ENCODE results near the gene TM9SF1. TPM values are rescaled to one million over a fixed set of nuclear protein-coding genes. Genes with fewer than 3 reads are reported as not detected.
A peak's percentile ranks its signal among the peaks of the same experiment; 100 is the strongest.

The TM9SF1 gene
- total and polyA plus RNA-seq, 10 of the 15 experiments (the other 5 are each of a cell fraction or from before 2014, with no cell fraction given) = 7.2 to 39.2 (median 17.6) TPM

DNA sequence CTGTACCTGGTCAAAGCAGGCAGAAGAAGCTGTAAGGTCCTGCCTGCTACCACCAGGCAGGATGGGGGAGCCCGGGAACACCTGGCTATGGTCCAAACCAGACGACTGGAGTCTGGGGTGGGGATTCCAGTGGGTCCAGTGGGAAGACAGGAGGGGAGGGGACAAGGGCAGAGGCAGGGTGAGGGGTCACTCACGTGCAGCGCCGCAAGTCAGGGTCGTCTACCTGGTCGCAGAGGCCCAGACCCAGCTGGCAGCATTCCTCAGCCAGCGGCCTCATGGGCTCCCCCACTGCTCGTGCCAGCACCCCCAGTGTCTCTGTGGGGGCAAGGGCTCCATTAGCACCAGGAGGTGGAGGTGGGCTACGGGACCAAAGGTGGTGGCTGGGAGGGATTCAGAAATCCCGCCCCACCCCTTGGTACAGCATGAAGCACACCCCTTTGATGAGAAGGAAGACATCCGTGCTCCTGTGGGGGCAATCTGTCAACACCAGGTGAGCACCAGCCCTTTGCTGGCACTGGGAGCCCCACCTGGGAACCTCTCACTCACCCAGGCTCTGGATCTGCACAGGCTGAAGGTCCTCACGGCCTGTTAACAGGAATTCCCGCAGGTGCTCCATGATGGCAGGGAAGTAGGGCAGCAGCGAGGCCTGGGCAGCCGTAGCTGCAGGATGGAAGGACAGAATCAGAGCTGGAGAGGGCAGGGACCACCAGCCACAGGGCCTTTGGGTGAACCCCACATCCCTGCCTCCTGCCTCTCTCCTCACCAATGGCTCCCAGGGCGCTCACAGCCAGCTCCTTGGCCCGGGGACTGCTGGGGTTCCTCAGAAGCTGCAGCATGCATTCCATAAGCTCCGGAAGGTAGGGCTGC is 10.9 kb downstream of the TM9SF1 start (continued):
- TF ChIP-seq NR2C2 (IDR thresholded peaks at IDR 0.05; ENCODE audit: borderline replicate concordance, control insufficient read depth, insufficient read length, low read depth) (no peak), MTA3 (IDR thresholded peaks at IDR 0.05; ENCODE audit: borderline replicate concordance, low read length) (no peak), YY1 (IDR thresholded peaks at IDR 0.05; ENCODE audit: low read depth, low read length) (no peak), SMAD5 (IDR thresholded peaks at IDR 0.05; ENCODE audit: low read depth) (no peak), CREB1 (IDR thresholded peaks at IDR 0.05; ENCODE audit: low read depth) (no peak)

DNA sequence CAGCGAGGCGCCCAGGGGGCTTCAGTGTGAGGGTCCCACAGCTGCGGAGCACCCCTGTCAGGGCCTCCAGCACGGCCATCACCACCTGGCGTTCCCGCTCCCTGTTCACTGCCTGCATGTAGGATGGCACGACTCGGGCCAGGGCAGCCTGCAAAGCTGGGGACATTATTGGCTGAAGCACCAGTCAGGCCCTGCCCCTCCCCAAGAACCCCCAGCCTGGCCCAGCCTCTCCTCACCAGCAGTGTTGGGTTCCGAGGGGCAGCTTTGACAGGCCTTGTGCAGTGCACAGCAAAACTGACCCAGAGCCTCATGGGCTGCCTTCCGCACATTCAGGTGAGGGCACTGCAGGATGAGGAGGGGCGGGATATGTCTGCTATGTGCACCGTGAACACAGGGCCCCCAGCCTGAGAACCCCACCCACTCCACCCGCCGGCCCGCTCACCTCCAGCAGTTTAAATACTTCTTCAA is 12.2 kb downstream of the TM9SF1 start:
- Histone ChIP-seq H3K4me3 (no peak overlapping the region), H3K9ac (ENCODE audit: control insufficient read depth, insufficient read depth, low read length) (no peak overlapping the region), H3K36me3 (ENCODE audit: control insufficient read depth in 2 of 2, insufficient read depth in 2 of 2, low read length in 1 of 2) (peaks cover 25 to 55% of the 10 kb centered on the region in 2 experiments), H2AFZ (ENCODE audit: control insufficient read depth, low read depth, low read length) (no peak overlapping the region), H3K79me2 (ENCODE audit: control insufficient read depth, insufficient read depth, low read length) (peaks cover 14% of the 10 kb centered on the region), H4K20me1 (ENCODE audit: control insufficient read depth, insufficient read depth) (no peaks in the 10 kb centered on the region), H3K27me3 (replicated peaks in 1 of 2; ENCODE audit: control insufficient read depth in 2 of 2, insufficient read depth in 2 of 2, low read length in 1 of 2) (no peaks in the 10 kb centered on the region), H3K4me2 (ENCODE audit: control insufficient read depth, insufficient read depth) (no peak overlapping the region), H3K27ac (ENCODE audit: control insufficient read depth, insufficient read depth) (no peak overlapping the region), H3K9me3 (replicated peaks; ENCODE audit: control insufficient read depth, insufficient read depth, low read length) (no peaks in the 10 kb centered on the region), H3K4me1 (ENCODE audit: control insufficient read depth, insufficient read depth, low read length) (0 out of 2 replicates have a peak, but pooled peaks cover 4% of the 10 kb centered on the region)
- in situ Hi-C loops (cut with MboI) (no loop called here), intact Hi-C loops (cut with micrococcal nuclease; ENCODE audit: unreplicated experiment) (no loop called here)
- no peak for DNase-seq (ENCODE audit: low read depth, low spot score)
- CTCF ChIA-PET = no interaction called here
- no TSS peak for BruUV-seq (replicated peaks)
- FAIRE-seq = no peak
- WGBS (ENCODE audit: insufficient coverage, insufficient replicate concordance, low lambda C conversion rate, missing lambda C conversion rate) = 98% methylated on average over 14 of the region's 15 CpGs
- SMC1A ChIA-PET (ENCODE audit: uncharacterized antibody, unreplicated experiment) = interaction anchor here (0.9 kb wide), 1 partner anchor 13 kb away, joined by 3 read pairs; the partner anchor contains the start of gene TM9SF1
- ATAC-seq = no peak
- POLR2A ChIA-PET = no interaction called here
- RAD21 ChIA-PET (ENCODE audit: unreplicated experiment) = interaction anchor here (0.5 kb wide), 1 partner anchor 21 kb away, joined by 3 read pairs; no protein-coding TSS in a partner anchor
- TF ChIP-seq GATAD2B (conservative IDR thresholded peaks at IDR 0.05; ENCODE audit: low read depth) = no peak
- no peak for TF ChIP-seq ETV6 (conservative IDR thresholded peaks at IDR 0.05 in 1 of 2, IDR thresholded peaks at IDR 0.05 in 1 of 2; ENCODE audit: borderline replicate concordance in 1 of 2, low read depth in 1 of 2)
- no peak for TF ChIP-seq STAT3 (IDR thresholded peaks at IDR 0.05; ENCODE audit: low read depth, low read length)
- no peak for TF ChIP-seq JUNB (IDR thresholded peaks at IDR 0.05)
- no peak for TF ChIP-seq SP1 (IDR thresholded peaks at IDR 0.05; ENCODE audit: low read depth, low read length)
- TF ChIP-seq, protein P1, sequence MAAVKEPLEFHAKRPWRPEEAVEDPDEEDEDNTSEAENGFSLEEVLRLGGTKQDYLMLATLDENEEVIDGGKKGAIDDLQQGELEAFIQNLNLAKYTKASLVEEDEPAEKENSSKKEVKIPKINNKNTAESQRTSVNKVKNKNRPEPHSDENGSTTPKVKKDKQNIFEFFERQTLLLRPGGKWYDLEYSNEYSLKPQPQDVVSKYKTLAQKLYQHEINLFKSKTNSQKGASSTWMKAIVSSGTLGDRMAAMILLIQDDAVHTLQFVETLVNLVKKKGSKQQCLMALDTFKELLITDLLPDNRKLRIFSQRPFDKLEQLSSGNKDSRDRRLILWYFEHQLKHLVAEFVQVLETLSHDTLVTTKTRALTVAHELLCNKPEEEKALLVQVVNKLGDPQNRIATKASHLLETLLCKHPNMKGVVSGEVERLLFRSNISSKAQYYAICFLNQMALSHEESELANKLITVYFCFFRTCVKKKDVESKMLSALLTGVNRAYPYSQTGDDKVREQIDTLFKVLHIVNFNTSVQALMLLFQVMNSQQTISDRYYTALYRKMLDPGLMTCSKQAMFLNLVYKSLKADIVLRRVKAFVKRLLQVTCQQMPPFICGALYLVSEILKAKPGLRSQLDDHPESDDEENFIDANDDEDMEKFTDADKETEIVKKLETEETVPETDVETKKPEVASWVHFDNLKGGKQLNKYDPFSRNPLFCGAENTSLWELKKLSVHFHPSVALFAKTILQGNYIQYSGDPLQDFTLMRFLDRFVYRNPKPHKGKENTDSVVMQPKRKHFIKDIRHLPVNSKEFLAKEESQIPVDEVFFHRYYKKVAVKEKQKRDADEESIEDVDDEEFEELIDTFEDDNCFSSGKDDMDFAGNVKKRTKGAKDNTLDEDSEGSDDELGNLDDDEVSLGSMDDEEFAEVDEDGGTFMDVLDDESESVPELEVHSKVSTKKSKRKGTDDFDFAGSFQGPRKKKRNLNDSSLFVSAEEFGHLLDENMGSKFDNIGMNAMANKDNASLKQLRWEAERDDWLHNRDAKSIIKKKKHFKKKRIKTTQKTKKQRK (IDR thresholded peaks at IDR 0.05; ENCODE audit: low read depth, low read length) = no peak
- TF ChIP-seq, protein P2, sequence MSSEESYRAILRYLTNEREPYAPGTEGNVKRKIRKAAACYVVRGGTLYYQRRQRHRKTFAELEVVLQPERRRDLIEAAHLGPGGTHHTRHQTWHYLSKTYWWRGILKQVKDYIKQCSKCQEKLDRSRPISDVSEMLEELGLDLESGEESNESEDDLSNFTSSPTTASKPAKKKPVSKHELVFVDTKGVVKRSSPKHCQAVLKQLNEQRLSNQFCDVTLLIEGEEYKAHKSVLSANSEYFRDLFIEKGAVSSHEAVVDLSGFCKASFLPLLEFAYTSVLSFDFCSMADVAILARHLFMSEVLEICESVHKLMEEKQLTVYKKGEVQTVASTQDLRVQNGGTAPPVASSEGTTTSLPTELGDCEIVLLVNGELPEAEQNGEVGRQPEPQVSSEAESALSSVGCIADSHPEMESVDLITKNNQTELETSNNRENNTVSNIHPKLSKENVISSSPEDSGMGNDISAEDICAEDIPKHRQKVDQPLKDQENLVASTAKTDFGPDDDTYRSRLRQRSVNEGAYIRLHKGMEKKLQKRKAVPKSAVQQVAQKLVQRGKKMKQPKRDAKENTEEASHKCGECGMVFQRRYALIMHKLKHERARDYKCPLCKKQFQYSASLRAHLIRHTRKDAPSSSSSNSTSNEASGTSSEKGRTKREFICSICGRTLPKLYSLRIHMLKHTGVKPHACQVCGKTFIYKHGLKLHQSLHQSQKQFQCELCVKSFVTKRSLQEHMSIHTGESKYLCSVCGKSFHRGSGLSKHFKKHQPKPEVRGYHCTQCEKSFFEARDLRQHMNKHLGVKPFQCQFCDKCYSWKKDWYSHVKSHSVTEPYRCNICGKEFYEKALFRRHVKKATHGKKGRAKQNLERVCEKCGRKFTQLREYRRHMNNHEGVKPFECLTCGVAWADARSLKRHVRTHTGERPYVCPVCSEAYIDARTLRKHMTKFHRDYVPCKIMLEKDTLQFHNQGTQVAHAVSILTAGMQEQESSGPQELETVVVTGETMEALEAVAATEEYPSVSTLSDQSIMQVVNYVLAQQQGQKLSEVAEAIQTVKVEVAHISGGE (CRISPR knock-in tag; IDR thresholded peaks at IDR 0.05) = no peak
- TF ChIP-seq CHD2 (IDR thresholded peaks at IDR 0.05; ENCODE audit: borderline replicate concordance, low read depth, low read length) = no peak
- peak; percentile 74 for TF ChIP-seq POLR2A (IDR thresholded peaks at IDR 0.05; ENCODE audit: low read depth, low read length)
- TF ChIP-seq TCF12 (IDR thresholded peaks at IDR 0.05; ENCODE audit: low read depth, low read length) = no peak
- TF ChIP-seq POLR2AphosphoS5 (IDR thresholded peaks at IDR 0.05; ENCODE audit: low read length) = peak; percentile 50; the same call in 1 of the 2 replicates

Measured in GM12878 (cell line).